Measurements from ENCODE around the gene ETF1. TPM values are rescaled to one million over a fixed set of nuclear protein-coding genes. Genes with fewer than 3 reads are reported as not detected.

The ETF1 gene
- total and polyA plus RNA-seq, 8 donors: 68.9 to 112 (median 80.0) TPM

DNA sequence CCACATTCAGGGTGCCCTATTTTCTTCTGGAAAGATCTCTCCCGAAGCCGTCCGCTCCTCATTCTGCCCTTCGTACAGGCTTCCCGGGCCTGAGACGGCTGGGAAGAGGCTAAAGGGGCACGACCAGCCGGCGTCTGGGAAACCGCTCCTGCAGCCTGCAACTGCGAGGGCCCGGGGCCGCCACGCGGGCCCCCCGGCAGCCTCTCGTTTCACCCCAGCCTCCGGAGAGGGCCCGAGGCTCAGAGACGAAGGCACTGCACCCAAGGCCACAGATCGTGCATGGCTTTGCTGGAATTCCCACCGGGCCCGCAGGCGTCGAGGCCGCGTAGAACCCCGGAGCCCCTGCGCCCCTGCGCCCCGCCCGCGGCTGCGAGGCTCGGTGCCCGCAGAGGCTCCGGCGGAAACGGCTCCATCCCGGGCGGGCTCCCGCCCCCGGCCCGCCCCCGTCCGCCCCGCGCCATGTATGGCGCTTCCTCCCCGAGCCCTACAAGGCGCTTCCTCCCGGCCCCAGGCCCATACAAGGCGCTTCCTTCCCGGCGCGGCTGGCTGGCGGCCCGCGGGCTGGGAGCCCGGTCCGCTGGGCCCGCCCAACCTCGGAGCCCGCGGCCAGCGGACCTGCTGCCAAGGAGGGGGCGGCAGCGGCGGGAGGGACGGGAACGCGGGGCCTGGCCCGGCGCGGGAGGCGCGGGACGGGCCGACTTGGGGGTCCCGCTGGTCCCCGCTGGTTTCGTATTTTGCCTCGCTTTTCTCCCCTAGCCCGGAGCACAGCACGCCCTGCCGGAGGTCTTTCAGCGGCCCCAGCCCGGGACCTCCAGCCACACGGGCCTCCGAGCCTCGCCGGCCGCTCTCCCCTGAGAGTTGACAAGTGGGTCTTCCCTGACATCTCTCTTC, 51.1 kb downstream of the ETF1 start:
- peak; percentile 98 for ATAC-seq
- Histone ChIP-seq H3K36me3 (no peaks in the 10 kb centered on the region), H3K9me3 (no peaks in the 10 kb centered on the region), H3K27ac (peak overlapping the region; percentile 33 to 36), H3K27me3 (peaks cover 3 to 34% of the 10 kb centered on the region in 2 donors), H3K4me3 (peak overlapping the region; percentile 54), H3K4me1 (peaks cover 7 to 24% of the 10 kb centered on the region in 2 donors)
- peak; percentile 85 to 98 (median 94) for DNase-seq
- TF ChIP-seq, protein P1, sequence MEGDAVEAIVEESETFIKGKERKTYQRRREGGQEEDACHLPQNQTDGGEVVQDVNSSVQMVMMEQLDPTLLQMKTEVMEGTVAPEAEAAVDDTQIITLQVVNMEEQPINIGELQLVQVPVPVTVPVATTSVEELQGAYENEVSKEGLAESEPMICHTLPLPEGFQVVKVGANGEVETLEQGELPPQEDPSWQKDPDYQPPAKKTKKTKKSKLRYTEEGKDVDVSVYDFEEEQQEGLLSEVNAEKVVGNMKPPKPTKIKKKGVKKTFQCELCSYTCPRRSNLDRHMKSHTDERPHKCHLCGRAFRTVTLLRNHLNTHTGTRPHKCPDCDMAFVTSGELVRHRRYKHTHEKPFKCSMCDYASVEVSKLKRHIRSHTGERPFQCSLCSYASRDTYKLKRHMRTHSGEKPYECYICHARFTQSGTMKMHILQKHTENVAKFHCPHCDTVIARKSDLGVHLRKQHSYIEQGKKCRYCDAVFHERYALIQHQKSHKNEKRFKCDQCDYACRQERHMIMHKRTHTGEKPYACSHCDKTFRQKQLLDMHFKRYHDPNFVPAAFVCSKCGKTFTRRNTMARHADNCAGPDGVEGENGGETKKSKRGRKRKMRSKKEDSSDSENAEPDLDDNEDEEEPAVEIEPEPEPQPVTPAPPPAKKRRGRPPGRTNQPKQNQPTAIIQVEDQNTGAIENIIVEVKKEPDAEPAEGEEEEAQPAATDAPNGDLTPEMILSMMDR (IDR thresholded peaks at IDR 0.05): no peak
- intact Hi-C loops (cut with DNase I): no loop called here

GRCh38 chr5:138491284-138491648, 51.8 kb downstream of the ETF1 start:
- Histone ChIP-seq H3K36me3 (no peaks in the 10 kb centered on the region), H3K27ac (no peak overlapping the region), H3K4me3 (peak overlapping the region; percentile 54), H3K4me1 (peaks cover 7 to 31% of the 10 kb centered on the region in 2 donors), H3K27me3 (peaks cover 3 to 34% of the 10 kb centered on the region in 2 donors), H3K9me3 (no peaks in the 10 kb centered on the region)
- TF ChIP-seq, protein P1 (IDR thresholded peaks at IDR 0.05): no peak
- ATAC-seq: peak; percentile 5
- intact Hi-C loops (cut with DNase I): no loop called here
- no peak for DNase-seq

- ATAC-seq (no peak), DNase-seq (no peak)
- intact Hi-C loops (cut with DNase I): no loop called here
- peaks cover 7 to 31% of the 10 kb centered on the region in 2 donors for H3K4me1 ChIP-seq
- peaks cover 3 to 34% of the 10 kb centered on the region in 2 donors for H3K27me3 ChIP-seq
- H3K9me3 ChIP-seq: no peaks in the 10 kb centered on the region
- no peak overlapping the region for H3K4me3 ChIP-seq
- H3K27ac ChIP-seq: no peak overlapping the region
- TF ChIP-seq, protein P1 (IDR thresholded peaks at IDR 0.05): no peak
- no peaks in the 10 kb centered on the region for H3K36me3 ChIP-seq
Measured at GRCh38 chr5:138490648-138491283, 52.3 kb downstream of the ETF1 start.

DNA sequence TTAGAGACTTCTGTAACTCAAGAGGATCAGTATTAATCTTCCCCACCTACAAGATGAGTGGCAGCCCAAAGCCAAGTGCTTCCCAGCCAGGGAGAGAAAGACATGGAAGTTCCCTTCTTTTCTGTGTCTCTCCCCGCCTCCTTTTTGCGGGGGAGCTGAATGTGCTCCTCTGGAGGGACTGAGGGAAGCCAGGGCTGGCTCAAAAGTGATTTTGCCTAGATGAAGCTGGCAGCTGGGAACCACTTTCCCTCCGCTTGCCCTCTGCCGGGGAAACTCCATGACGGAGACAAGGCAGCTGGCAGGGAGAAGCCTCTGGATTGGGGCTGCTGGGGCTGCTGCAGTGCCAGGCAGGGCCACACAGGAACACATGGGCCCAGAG, 53.4 kb downstream of the ETF1 start:
- no peaks in the 10 kb centered on the region for H3K9me3 ChIP-seq
- intact Hi-C loops (cut with DNase I): no loop called here
- no peak for DNase-seq
- H3K4me3 ChIP-seq: no peak overlapping the region
- H3K27me3 ChIP-seq: peaks cover 3 to 34% of the 10 kb centered on the region in 2 donors
- TF ChIP-seq, protein P1 (IDR thresholded peaks at IDR 0.05): no peak
- no peak overlapping the region for H3K27ac ChIP-seq
- no peaks in the 10 kb centered on the region for H3K36me3 ChIP-seq
- peaks cover 7 to 31% of the 10 kb centered on the region in 2 donors for H3K4me1 ChIP-seq
- ATAC-seq: no peak

DNA sequence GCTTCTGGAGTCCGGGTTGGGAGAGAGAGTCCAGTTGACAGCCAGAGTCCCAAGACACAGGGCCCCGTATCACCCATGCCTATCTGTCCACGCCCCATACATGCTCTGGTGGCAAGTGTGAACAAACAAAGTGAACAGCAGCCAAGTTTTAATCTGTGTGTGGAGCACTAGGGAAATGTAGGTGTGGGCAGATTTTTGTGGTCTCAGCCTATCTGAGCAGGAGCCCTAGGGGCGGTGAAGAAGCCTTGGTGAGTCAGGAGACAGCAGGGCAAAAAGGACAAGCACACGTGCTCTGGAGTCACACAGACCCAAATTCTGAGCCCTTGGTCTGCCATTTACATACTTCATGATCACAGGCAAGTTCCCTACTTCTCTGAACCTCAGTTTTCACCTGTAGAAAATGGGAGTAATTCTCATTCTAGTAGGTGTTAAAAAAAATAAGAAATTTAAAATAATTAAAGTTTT, 54.5 kb downstream of the ETF1 start:
- Histone ChIP-seq H3K4me3 (no peak overlapping the region), H3K36me3 (no peaks in the 10 kb centered on the region), H3K4me1 (peaks cover 7 to 31% of the 10 kb centered on the region in 2 donors), H3K27me3 (peaks cover 3 to 34% of the 10 kb centered on the region in 2 donors), H3K9me3 (no peaks in the 10 kb centered on the region), H3K27ac (no peak overlapping the region)
- no peak for ATAC-seq
- intact Hi-C loops (cut with DNase I): no loop called here
- DNase-seq: no peak
- TF ChIP-seq, protein P1 (IDR thresholded peaks at IDR 0.05): no peak

All from left lung (tissue), 10 donors.